Endothelial cell of coronary artery (primary cell): ENCODE results near the gene RAB6C. TPM values are rescaled to one million over a fixed set of nuclear protein-coding genes. Genes with fewer than 3 reads are reported as not detected.

Experiments
- total RNA-seq: library from RNA; depleted of rRNA; stranded (reverse); fragments of >200 nt; gene quantifications from 2 replicates; pipeline ENCODE4 v1.2.3, GENCODE V29; 2014

RAB6C gene
- under 0.01 TPM in 1 of 2 replicates, not detected in the other for total RNA-seq

GRCh38 chr2:129979629-129980155 is at the start of gene RAB6C:
RAB6C (plus strand) TSS chr2:129979666; CDS start chr2:129980116, 450 bp downstream.

Other genes with a start within 250 kb of the RAB6C start
- gene POTEF, start 149.6 kb downstream of the RAB6C start, total RNA-seq, result 0.09 TPM in 2 replicates
- gene CCDC74B, start 165.4 kb downstream of the RAB6C start, total RNA-seq, result 0.72 and 0.85 TPM in 2 replicates
- 10.3 and 12.9 TPM in 2 replicates for gene SMPD4, start 201.9 kb downstream of the RAB6C start, total RNA-seq
- gene MZT2B, start 202.6 kb downstream of the RAB6C start, total RNA-seq, result 165 and 219 TPM in 2 replicates
- gene TUBA3E, start 218.8 kb downstream of the RAB6C start, total RNA-seq, result not detected in 2 replicates